Stimulated activated CD8-positive, alpha-beta memory T cell treated with anti-CD3 and anti-CD28 coated beads, Interleukin-15, amount 100 ng/mL, for 4 hours (primary cell): ENCODE data around the gene FHOD3.
"Not testable (repeated sequence)": the region's sequence is repeated elsewhere in the genome, so short reads cannot be mapped to it uniquely, and the experiment has no call there.

Experiments used
- DNase-seq, 2 donors: peaks; one replicate each; pipeline ENCODE4 v3.0.0-alpha.2; 2020; ENCODE audit warnings: low read depth in 2 of 2

FHOD3 gene

GRCh38 chr18:36782710-36783109 lies 485.2 kb downstream of the FHOD3 start:
- DNase-seq, result no peak

- no peak for DNase-seq
Measured at GRCh38 chr18:36783792-36784191, 486.3 kb downstream of the FHOD3 start.

GRCh38 chr18:36786686-36787085 lies 489.2 kb downstream of the FHOD3 start:
- DNase-seq, result no peak

GRCh38 chr18:36792634-36793283 lies 495.2 kb downstream of the FHOD3 start:
- no peak for DNase-seq

- no peak for DNase-seq
Measured at GRCh38 chr18:36798738-36799473, 501.4 kb downstream of the FHOD3 start.

DNA sequence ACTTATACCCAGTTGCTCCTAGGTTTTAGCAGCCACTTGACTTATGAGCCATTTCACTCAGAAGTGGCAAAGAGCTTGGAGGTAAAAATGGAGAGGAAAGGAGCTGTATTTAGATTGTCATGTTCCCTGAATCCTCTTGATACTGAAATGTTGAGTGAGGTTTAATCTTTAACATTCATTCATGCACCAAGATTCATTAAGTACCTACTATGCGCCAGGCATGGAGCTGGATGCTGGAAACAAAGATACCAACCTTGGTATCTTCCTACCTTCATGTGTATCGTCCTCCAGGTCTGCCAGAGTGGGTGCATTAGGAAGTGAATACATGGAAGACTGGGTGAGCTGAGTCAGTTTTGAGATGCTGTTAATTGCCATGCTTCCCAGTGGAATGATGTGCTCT lies 507.6 kb downstream of the FHOD3 start:
- DNase-seq, result no peak

GRCh38 chr18:36808681-36809080 lies 511.2 kb downstream of the FHOD3 start:
- no peak for DNase-seq

GRCh38 chr18:36809590-36810381 lies 512.3 kb downstream of the FHOD3 start:
- no peak for DNase-seq

DNA sequence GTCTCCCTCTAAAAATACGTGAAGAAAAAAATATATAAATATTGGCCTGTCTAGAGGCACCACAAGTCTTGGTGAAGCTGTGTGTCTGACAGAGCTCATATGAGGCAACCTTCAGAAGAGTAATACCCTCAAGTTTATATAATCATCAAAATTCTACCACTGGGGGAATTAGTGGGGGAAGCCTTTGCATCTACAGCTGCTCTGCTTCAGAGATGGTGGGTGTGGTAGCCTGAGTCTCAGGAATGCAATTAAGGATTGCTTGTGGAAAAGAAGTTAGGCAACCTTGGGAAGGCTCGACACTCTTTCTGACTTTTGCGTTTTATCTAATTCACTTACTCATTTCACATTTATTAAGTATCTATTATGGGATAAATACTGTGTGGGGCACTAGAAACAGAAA lies 513.9 kb downstream of the FHOD3 start:
- DNase-seq, result no peak

DNA sequence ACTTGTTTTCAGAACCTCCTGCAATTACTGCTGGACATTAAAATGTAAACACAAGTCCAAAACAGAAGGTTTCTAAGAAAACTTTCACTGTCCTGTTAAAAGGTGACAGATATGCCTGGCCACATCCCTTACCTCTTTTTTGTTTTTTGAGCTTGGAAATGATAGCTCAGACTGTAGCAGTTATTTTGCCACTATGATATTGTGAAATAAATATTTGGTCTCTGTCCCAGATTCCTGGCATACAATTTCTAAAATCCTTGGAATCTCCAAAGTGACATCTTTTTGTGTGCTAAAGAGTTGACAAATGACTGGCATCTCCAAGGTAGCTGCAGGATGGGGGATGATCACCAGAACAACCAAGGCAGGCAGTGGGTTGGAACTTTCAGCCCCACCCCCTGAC lies 514.4 kb downstream of the FHOD3 start:
- DNase-seq, result no peak

DNA sequence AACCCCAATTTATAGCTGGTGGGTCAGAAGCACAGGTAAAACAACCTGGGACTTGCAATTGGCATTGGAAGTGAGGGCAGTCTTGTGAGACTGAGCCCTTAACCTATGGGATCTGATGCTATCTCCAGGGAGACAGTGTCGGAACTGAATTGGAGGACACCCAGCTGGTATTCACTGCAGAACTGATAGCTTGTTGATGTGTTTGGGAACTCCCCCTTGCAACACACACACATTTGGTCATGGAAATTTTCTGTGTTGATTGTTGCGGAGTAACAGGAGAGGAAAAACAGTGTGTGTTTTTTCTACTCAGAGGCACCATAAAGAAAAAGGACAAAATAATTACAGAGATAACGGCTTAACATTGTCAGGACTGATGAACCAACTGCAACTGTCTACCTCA lies 515.2 kb downstream of the FHOD3 start:
- DNase-seq, result no peak

- no peak for DNase-seq
Measured at GRCh38 chr18:36813101-36813775, 515.7 kb downstream of the FHOD3 start.

GRCh38 chr18:36813824-36814223 lies 516.3 kb downstream of the FHOD3 start:
- no peak for DNase-seq

- no peak for DNase-seq
Measured at GRCh38 chr18:36814994-36815393, 517.5 kb downstream of the FHOD3 start.

DNA sequence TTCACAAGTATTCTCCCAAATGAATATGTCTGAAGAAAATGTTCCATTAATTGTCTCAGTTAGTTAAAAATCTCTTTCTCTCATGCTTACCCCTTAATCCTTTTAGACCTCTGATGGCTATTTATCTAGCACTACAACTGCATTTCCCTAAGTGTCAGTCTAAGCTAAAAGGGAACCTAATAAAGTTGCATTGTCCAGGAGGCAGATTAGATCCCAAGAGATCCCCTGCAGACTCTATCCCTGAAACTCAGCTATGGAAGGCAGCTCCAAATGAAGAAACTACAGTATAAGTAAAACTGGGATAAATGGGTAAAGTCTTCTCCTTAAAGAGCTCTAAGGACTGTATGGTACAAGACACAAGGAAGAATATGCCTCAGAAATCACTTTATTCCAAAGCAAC lies 518.6 kb downstream of the FHOD3 start:
- DNase-seq, result not testable (repeated sequence)

DNA sequence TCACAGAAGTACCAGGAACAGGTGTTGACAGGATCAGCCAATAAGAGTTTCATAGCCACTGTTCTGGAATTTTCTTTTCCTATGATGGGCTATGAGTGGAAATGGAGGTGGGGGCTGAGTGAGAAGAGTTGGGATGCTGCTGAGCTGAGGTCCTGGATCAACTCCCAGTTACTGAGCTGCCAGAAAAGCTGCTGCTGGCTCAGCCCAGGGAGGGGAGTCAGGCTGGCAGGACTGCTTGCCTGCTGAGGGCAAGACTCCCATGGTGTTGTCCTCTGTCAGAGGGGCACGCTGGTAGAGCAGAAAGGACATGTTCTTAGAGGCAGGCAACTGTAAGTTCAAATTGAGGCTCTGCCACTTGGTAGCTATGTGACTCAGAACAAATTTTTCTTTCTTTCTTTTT lies 519.5 kb downstream of the FHOD3 start:
- DNase-seq, result no peak

DNA sequence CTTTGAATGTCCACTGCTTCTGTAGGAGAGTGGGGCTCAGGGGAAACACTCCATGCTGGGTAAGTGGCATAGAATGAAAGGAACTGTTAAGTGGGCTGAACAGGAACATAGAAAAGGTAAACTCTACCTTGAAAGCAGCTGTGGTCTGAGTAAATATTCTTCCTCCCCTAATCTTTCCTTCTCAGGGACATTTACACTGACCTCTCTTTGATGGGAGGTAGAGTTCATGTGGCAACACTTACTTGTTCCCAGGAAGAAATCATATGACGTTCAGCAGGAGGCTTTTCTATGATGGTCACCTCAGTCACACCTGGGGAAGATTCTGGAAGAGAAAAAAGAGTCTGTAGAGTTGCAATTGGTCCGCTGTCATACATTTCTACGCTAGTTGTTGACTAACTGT lies 521.1 kb downstream of the FHOD3 start:
- no peak for DNase-seq

- no peak for DNase-seq
Measured at GRCh38 chr18:36819621-36820020, 522.1 kb downstream of the FHOD3 start.

GRCh38 chr18:36821681-36822080 lies 524.2 kb downstream of the FHOD3 start:
- DNase-seq, result no peak

DNA sequence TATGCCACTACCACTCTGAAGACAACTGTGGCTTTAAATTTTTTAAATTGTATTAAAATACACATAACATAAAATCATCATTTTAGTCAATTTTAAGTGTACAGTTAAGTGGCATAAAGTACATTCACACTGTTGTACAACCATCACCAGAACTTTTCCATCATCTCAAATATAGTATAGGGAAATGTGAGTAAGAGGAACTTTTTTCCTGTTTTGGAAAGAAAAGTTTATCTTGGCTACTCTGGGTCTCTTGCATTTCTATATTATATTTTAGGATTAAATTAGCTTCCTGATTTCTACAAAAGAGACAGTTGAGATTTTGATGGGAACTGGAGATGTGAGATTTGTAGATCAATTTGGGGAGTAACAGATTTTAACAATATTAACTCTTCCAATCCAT lies 528.0 kb downstream of the FHOD3 start:
- no peak for DNase-seq

- DNase-seq, result no peak
Measured at GRCh38 chr18:36826556-36826955, 529.0 kb downstream of the FHOD3 start.

- no peak for DNase-seq
Measured at GRCh38 chr18:36828157-36828629, 530.7 kb downstream of the FHOD3 start.
